ENCODE results near the gene RELT. TPM values are rescaled to one million over a fixed set of nuclear protein-coding genes. Genes with fewer than 3 reads are reported as not detected.

Gene RELT
- total and polyA plus RNA-seq, 9 of the 15 experiments (the other 6 are each of a cell fraction or from before 2014, with no cell fraction given) = 1.1 to 20.2 (median 7.4) TPM

DNA sequence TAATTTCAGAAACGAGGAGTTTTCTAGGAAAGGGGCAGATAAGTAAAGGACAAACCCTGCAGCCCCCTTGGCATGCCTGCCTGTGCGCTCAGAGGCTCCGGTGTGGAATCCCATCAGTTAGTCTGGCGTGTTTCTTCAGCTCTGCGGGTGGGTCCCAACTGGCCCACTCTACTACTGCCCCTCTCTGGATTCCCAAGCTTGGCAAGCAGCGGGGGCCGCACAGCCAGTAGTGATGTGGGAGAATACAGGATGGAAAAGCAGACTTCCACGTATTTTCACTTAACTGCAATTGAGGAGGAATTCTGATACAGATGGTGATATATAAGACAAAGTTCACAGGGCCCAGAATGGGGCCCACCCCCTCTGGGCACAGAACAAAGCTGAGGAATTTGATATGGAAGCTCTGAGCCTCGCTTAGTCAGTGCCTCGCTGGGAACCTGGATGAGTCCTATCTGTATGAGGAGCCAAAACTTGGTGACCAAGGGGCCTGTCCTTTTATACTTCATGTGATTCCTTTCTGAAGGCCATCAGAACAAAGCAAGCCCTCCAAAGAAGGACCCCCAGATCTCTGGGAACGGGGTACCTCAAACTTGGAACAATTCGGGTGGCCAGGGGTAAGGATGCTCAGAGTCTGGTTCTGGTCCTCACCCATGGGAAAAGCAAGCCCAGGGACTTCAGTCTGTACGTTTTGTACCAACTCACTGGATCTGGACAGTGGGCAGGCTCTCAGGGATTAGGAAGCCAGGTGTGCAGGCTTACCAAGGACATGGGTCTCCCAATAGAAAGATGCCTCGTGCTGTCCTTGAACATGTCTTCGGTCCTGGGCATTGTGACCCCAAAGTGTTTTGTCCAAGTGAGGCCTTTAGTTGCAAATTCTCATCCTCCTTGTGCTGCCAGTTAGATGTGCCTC is 26.0 kb downstream of the RELT start:
- Histone ChIP-seq H2AFZ (ENCODE audit: low read depth, low read length) (no peak overlapping the region), H4K20me1 (replicated peaks; ENCODE audit: control insufficient read depth, insufficient read depth, low read length) (peaks cover 2% of the 10 kb centered on the region; the same call in 1 of the 2 replicates), H3K27me3 (ENCODE audit: control insufficient read depth in 2 of 2, insufficient read depth in 2 of 2, low read length in 2 of 2) (no peaks in the 10 kb centered on the region), H3K4me1 (replicated peaks in 1 of 2; ENCODE audit: control insufficient read depth in 2 of 2, insufficient read depth in 2 of 2, low read length in 2 of 2) (peaks cover 12 to 19% of the 10 kb centered on the region in 2 experiments; a peak in 4 of 5 replicates), H3K4me3 (no peak overlapping the region), H3K9me1 (ENCODE audit: control insufficient read depth, insufficient read depth, low read length) (no peaks in the 10 kb centered on the region), H3K9me3 (replicated peaks; ENCODE audit: control insufficient read depth, insufficient read depth, low read depth, low read length) (no peaks in the 10 kb centered on the region), H3K27ac (ENCODE audit: extremely low read depth, low read depth, low read length) (no peak overlapping the region), H3K79me2 (ENCODE audit: control insufficient read depth, insufficient read depth, low read length) (no peaks in the 10 kb centered on the region), H3K9ac (ENCODE audit: insufficient read depth in 1 of 2, low read depth in 2 of 2, low read length in 2 of 2) (no peak overlapping the region; a peak in 1 of 4 replicates), H3K4me2 (ENCODE audit: insufficient read depth, low read length) (no peak overlapping the region), H3K36me3 (ENCODE audit: control insufficient read depth, insufficient read depth, low read length) (peaks cover 4% of the 10 kb centered on the region; the same call in 1 of the 3 replicates)
- WGBS (ENCODE audit: insufficient coverage, low coverage, missing lambda C conversion rate) = 56% methylated on average over 15 of the region's 15 CpGs
- FAIRE-seq = no peak
- intact Hi-C loops (cut with micrococcal nuclease) = no loop called here
- POLR2A ChIA-PET = interaction anchor here (0.6 to 1.3 kb wide), 3 partner anchors 17 to 951 kb away, joined by 3 to 6 read pairs (median 3); no protein-coding TSS in a partner anchor
- DNase-seq (ENCODE audit: extremely low read depth in 1 of 4, low spot score in 3 of 4) = no peak
- CTCF ChIA-PET (ENCODE audit: low intra/inter-chr PET ratio) = interaction anchor here (3.6 kb wide), 1 partner anchor 259 kb away, joined by 37 read pairs; no protein-coding TSS in a partner anchor
- ATAC-seq = no peak
- BruUV-seq (replicated peaks) = no TSS peak
- TF ChIP-seq CC2D1A (IDR thresholded peaks at IDR 0.05) = no peak
- no peak for TF ChIP-seq ARID1B (IDR thresholded peaks at IDR 0.05)
- TF ChIP-seq XRCC4 (IDR thresholded peaks at IDR 0.05; ENCODE audit: extremely low read depth, insufficient read depth, insufficient read length) = no peak
- TF ChIP-seq, protein P1, sequence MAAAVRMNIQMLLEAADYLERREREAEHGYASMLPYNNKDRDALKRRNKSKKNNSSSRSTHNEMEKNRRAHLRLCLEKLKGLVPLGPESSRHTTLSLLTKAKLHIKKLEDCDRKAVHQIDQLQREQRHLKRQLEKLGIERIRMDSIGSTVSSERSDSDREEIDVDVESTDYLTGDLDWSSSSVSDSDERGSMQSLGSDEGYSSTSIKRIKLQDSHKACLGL (CRISPR knock-in tag; IDR thresholded peaks at IDR 0.05; ENCODE audit: borderline replicate concordance, poor library complexity, severe bottlenecking) = no peak
- no peak for TF ChIP-seq KAT8 (IDR thresholded peaks at IDR 0.05; ENCODE audit: low read depth)
- TF ChIP-seq, protein P2, sequence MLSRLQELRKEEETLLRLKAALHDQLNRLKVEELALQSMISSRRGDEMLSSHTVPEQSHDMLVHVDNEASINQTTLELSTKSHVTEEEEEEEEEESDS (CRISPR knock-in tag; IDR thresholded peaks at IDR 0.05) = no peak
- no peak for TF ChIP-seq BDP1 (IDR thresholded peaks at IDR 0.05; ENCODE audit: insufficient read depth, insufficient read length)
- TF ChIP-seq CHD1 (IDR thresholded peaks at IDR 0.05; ENCODE audit: low read length) = no peak
- TF ChIP-seq STAT5A (IDR thresholded peaks at IDR 0.05; ENCODE audit: borderline replicate concordance, low read length) = no peak
- TF ChIP-seq RAD51 (IDR thresholded peaks at IDR 0.05; ENCODE audit: borderline replicate concordance, low read depth) = no peak
- TF ChIP-seq, protein P3, sequence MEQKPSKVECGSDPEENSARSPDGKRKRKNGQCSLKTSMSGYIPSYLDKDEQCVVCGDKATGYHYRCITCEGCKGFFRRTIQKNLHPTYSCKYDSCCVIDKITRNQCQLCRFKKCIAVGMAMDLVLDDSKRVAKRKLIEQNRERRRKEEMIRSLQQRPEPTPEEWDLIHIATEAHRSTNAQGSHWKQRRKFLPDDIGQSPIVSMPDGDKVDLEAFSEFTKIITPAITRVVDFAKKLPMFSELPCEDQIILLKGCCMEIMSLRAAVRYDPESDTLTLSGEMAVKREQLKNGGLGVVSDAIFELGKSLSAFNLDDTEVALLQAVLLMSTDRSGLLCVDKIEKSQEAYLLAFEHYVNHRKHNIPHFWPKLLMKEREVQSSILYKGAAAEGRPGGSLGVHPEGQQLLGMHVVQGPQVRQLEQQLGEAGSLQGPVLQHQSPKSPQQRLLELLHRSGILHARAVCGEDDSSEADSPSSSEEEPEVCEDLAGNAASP (IDR thresholded peaks at IDR 0.05) = no peak
- no peak for TF ChIP-seq ZNF316 (IDR thresholded peaks at IDR 0.05)
- no peak for TF ChIP-seq ZNF12 (CRISPR knock-in tag; IDR thresholded peaks at IDR 0.05)
- in situ Hi-C loops (cut with MboI) = loop anchor here (5.0 kb wide), 1 partner anchor 255 kb away; no protein-coding TSS in a partner anchor

All from K562 (cell line).